NCI-H1105 (cell line): Measurements from ENCODE around the gene SP110.
"Not testable (repeated sequence)": the region's sequence is repeated elsewhere in the genome, so short reads cannot be mapped to it uniquely, and the experiment has no call there.

Experiments used
- DNase-seq: peaks from one replicate; lab custom pipeline; 2025; lab: John Stamatoyannopoulos, UW

The SP110 gene

DNA sequence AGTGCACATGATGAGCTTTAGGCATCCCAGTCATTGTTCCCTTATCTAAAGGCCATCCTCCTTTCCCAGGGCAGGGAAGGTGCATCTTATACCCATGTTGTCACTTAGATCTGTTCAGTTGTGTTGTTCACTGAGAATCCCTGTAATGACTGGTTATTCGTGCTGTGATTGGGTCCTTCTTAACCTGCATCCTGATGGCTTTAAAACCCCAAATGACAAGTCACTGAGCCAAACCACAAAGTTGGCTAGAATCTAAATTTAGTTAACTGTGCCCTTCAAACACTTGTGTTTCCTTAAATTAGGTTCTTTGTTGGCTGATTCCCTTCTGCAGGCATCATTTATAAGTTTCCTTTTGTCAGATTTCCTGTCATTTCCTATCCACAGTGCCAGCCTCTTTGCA is 92.6 kb downstream of the SP110 start:
- no peak for DNase-seq

DNA sequence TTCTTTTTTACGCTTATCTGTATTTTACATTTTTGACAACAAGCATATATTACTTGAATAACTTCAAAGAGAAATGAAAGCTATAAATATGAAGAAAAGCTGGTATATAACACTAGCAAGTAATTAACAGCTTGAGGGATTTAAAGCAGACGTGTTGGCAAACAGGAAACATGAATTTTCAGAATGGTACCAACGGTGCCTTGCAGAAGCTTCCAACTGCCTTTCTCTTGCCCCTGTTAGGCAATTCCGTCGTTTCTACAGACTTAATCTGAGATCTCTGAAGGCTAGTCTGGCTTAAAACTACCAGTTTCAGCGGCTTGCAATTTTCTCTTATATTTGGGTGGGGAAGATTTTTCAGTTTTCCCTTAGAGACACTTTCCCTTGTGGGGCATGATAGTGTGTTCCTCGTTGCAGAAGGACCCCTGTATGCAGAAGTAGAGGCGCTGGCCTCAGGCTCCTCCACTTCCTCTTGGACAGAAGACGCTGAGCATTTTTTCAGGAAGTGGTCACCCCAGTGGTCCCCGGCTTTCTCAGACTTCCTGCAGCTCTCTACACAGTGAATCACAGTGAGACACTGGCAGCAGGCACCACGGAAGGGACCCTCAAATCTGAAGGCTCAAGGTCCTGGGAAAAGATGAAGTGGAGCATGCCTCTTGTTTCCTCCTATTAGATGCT is 94.9 kb downstream of the SP110 start:
- no peak for DNase-seq

DNA sequence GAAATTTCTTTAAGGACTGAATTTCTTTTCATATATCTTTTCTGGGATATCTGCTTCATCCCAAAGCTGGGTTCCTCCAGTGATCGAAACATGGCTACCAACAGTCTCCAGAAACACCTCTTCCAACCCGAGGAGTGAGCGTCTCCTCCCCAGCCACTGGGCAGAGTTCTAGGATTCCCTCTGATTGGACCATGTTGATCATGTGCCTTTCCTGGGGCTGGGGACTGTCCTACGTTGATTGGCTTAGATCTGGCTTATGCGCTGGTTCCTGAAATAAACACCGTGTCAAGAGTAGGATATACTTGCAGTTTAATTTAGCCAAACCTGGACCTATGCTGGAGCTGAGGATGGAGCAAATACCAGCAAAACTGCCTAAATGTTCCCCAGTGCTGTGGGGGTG is 95.5 kb downstream of the SP110 start:
- no peak for DNase-seq

DNA sequence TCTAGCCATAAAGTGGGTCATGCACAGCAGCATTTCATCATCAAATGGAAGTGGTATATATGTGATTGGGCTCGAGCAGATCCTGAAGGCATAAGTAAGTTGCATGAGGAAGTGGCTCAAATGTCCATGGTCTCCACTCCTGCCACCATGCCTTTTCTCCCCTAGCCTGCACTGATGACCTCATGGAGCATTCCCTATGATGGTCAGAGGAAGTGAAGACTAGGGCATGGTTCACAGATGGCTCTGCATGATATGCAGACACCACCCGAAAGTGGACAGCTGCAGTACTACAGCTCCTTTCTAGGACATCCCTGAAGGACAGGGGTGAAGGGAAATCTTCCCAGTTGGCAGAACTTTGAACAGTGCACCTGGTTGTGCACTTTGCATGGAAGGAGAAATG is 99.4 kb downstream of the SP110 start:
- DNase-seq = not testable (repeated sequence)

DNA sequence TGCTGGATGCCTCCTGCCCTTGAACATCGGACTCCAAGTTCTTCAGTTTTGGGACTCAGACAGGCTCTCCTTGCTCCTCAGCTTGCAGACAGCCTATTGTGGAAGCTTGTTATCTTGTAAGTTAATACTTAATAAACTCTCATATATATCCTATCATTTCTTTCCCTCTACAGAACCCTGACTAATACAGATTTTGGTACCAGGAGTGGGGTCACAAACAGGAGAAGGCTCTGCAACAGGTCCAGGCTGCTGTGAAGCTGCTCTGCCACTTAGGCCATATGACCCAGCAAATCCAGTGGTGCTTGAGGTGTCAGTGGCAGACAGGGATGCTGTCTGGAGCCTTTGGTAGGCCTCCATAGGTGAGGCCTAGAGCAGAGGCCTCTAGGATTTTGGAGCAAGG is 100.0 kb downstream of the SP110 start:
- not testable (repeated sequence) for DNase-seq
